ENCODE data around the gene ZNF775. TPM values are rescaled to one million over a fixed set of nuclear protein-coding genes. Genes with fewer than 3 reads are reported as not detected.
A peak's percentile ranks its signal among the peaks of the same experiment; 100 is the strongest.

The ZNF775 gene
- polyA plus RNA-seq, 1 experiment, result 2.2 TPM

DNA sequence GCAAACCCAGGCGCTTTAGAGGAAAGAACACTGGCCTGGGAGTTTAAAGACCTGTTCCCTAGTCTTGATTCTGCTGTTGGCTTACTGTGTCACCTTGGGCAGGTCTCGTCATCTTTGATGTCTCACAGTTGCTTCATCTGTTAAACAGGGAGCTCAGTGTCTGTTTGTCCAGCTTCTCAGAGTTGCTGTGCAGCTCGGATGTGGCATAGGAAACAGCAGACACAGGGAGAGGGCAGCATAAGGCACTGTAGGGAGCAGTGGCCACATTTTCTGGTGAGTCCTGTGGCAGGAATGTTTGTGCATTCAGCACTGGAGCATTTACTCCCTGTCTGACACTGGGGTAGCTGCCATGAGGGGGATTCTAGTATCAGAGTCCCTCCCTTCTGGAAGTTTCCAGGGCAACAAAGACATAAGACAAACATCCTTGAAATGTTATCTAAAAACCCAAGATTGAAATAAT lies 8.5 kb upstream of the ZNF775 start:
- POLR2A ChIA-PET, result interaction anchor here (1.3 kb wide), 1 partner anchor 8 kb away, joined by 6 read pairs; no protein-coding TSS in a partner anchor

DNA sequence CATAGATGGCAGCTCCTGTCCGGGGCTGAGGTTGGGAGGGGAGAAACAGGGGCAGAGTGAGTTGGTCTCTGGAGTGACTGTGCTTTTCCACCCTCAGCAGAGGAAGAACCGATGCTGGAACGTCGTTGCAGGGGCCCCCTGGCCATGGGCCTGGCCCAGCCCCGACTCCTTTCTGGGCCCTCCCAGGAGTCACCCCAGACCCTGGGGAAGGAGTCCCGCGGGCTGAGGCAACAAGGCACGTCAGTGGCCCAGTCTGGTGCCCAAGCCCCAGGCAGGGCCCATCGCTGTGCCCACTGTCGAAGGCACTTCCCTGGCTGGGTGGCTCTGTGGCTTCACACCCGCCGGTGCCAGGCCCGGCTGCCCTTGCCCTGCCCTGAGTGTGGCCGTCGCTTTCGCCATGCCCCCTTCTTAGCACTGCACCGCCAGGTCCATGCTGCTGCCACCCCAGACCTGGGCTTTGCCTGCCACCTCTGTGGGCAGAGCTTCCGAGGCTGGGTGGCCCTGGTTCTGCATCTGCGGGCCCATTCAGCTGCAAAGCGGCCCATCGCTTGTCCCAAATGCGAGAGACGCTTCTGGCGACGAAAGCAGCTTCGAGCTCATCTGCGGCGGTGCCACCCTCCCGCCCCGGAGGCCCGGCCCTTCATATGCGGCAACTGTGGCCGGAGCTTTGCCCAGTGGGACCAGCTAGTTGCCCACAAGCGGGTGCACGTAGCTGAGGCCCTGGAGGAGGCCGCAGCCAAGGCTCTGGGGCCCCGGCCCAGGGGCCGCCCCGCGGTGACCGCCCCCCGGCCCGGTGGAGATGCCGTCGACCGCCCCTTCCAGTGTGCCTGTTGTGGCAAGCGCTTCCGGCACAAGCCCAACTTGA lies 7.8 kb upstream of the ZNF775 start:
- H3K4me3 ChIP-seq (ENCODE audit: low read depth, low read length), result no peak overlapping the region
- ChIA-PET POLR2A (no interaction called here), CTCF (interaction anchor here (0.6 to 1.3 kb wide), 4 partner anchors 9 to 85 kb away, joined by 3 to 7 read pairs (median 3); no protein-coding TSS in a partner anchor)
- TF ChIP-seq, protein P1, sequence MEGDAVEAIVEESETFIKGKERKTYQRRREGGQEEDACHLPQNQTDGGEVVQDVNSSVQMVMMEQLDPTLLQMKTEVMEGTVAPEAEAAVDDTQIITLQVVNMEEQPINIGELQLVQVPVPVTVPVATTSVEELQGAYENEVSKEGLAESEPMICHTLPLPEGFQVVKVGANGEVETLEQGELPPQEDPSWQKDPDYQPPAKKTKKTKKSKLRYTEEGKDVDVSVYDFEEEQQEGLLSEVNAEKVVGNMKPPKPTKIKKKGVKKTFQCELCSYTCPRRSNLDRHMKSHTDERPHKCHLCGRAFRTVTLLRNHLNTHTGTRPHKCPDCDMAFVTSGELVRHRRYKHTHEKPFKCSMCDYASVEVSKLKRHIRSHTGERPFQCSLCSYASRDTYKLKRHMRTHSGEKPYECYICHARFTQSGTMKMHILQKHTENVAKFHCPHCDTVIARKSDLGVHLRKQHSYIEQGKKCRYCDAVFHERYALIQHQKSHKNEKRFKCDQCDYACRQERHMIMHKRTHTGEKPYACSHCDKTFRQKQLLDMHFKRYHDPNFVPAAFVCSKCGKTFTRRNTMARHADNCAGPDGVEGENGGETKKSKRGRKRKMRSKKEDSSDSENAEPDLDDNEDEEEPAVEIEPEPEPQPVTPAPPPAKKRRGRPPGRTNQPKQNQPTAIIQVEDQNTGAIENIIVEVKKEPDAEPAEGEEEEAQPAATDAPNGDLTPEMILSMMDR (IDR thresholded peaks at IDR 0.05; ENCODE audit: low read depth, low read length), result no peak
- H3K9me3 ChIP-seq (ENCODE audit: control insufficient read depth, insufficient read depth, low read length), result no peaks in the 10 kb centered on the region
- DNase-seq (ENCODE audit: low read depth, low spot score), result no peak
- H3K27me3 ChIP-seq (ENCODE audit: control insufficient read depth, insufficient read depth, low read length), result no peaks in the 10 kb centered on the region
- H3K27ac ChIP-seq (ENCODE audit: low read depth, low read length), result peak overlapping the region; percentile 52

More for the DNA sequence above, 8.5 kb upstream of the ZNF775 start:
- TF ChIP-seq, protein P1 (IDR thresholded peaks at IDR 0.05; ENCODE audit: low read depth, low read length), result no peak
- CTCF ChIA-PET, result interaction anchor here (1.1 to 1.3 kb wide), 3 partner anchors 9 to 85 kb away, joined by 3 read pairs; no protein-coding TSS in a partner anchor
- no peak for DNase-seq (ENCODE audit: low read depth, low spot score)
- Histone ChIP-seq H3K9me3 (ENCODE audit: control insufficient read depth, insufficient read depth, low read length) (no peaks in the 10 kb centered on the region), H3K27ac (ENCODE audit: low read depth, low read length) (peak overlapping the region; percentile 61), H3K27me3 (ENCODE audit: control insufficient read depth, insufficient read depth, low read length) (no peaks in the 10 kb centered on the region), H3K4me3 (ENCODE audit: low read depth, low read length) (peak overlapping the region; percentile 22)

GRCh38 chr7:150371996-150372270 lies 7.2 kb upstream of the ZNF775 start:
- H3K9me3 ChIP-seq (ENCODE audit: control insufficient read depth, insufficient read depth, low read length), result no peaks in the 10 kb centered on the region
- POLR2A ChIA-PET, result no interaction called here
- H3K27ac ChIP-seq (ENCODE audit: low read depth, low read length), result no peak overlapping the region
- TF ChIP-seq, protein P1 (IDR thresholded peaks at IDR 0.05; ENCODE audit: low read depth, low read length), result no peak
- CTCF ChIA-PET, result no interaction called here
- DNase-seq (ENCODE audit: low read depth, low spot score), result no peak
- no peak overlapping the region for H3K4me3 ChIP-seq (ENCODE audit: low read depth, low read length)
- H3K27me3 ChIP-seq (ENCODE audit: control insufficient read depth, insufficient read depth, low read length), result no peaks in the 10 kb centered on the region

GRCh38 chr7:150372271-150373048 lies 6.7 kb upstream of the ZNF775 start:
- Histone ChIP-seq H3K27ac (ENCODE audit: low read depth, low read length) (no peak overlapping the region), H3K27me3 (ENCODE audit: control insufficient read depth, insufficient read depth, low read length) (no peaks in the 10 kb centered on the region), H3K4me3 (ENCODE audit: low read depth, low read length) (no peak overlapping the region), H3K9me3 (ENCODE audit: control insufficient read depth, insufficient read depth, low read length) (no peaks in the 10 kb centered on the region)
- POLR2A ChIA-PET, result no interaction called here
- TF ChIP-seq, protein P1 (IDR thresholded peaks at IDR 0.05; ENCODE audit: low read depth, low read length), result no peak
- CTCF ChIA-PET, result no interaction called here
- DNase-seq (ENCODE audit: low read depth, low spot score), result no peak
